PFSK-1 (cell line): ENCODE data around the gene DCC.

Source experiments
- FOXP2 ChIP-seq: optimal IDR thresholded peaks from 2 replicates; pipeline ENCODE3; 2011; ENCODE audit warnings: borderline replicate concordance, control low read depth, inconsistent platforms; ENCODE audit not compliant: insufficient read depth; ENCODE audit errors: extremely low read length, extremely low read depth
- POLR2AphosphoS5 ChIP-seq: IDR thresholded peaks from 2 replicates; pipeline ENCODE4 v1.6.1; 2012; ENCODE audit warnings: low read depth, mild to moderate bottlenecking, control low read depth, low read length, moderate library complexity
- SIN3A ChIP-seq: IDR thresholded peaks from 2 replicates; pipeline ENCODE4 v1.6.1; 2012; ENCODE audit warnings: mild to moderate bottlenecking, low read length, moderate library complexity, borderline replicate concordance; ENCODE audit not compliant: insufficient read depth
- TAF1 ChIP-seq: IDR thresholded peaks from 2 replicates; pipeline ENCODE4 v1.6.1; 2012; ENCODE audit warnings: low read length, control low read depth, borderline replicate concordance; ENCODE audit not compliant: insufficient read depth
- TF ChIP-seq, protein P1 (sequence below), 2 experiments: IDR thresholded peaks; 2 replicates each; pipeline versions ENCODE4 v1.6.1 to v1.8.0; 2011 to 2012; ENCODE audit warnings: low read depth in 2 of 2, low read length in 2 of 2, control low read depth in 1 of 2, inconsistent platforms in 1 of 2, mild to moderate bottlenecking in 1 of 2, moderate library complexity in 1 of 2; ENCODE audit not compliant: insufficient read depth in 1 of 2

DCC gene

DNA sequence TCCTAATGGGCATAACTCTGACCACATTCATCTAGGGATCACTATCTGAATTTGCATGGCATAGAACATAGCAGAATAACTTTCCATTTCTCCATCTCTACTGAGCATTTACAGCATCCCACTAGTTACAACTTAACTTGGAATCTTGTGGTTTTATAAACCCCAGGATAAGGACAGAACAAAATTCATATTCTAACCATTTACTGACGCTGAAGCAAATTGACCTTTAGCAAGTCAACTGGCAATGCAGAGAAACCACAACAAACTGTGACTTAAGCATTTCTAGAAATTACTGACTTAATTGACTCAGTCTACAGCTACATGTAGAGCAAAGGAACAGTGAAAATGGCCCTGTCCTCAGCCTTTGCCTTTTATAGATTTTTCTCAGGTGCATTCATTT is 61.2 kb downstream of the DCC start:
- TF ChIP-seq TAF1 (no peak), FOXP2 (no peak), SIN3A (no peak), POLR2AphosphoS5 (no peak)
- TF ChIP-seq, protein P1, sequence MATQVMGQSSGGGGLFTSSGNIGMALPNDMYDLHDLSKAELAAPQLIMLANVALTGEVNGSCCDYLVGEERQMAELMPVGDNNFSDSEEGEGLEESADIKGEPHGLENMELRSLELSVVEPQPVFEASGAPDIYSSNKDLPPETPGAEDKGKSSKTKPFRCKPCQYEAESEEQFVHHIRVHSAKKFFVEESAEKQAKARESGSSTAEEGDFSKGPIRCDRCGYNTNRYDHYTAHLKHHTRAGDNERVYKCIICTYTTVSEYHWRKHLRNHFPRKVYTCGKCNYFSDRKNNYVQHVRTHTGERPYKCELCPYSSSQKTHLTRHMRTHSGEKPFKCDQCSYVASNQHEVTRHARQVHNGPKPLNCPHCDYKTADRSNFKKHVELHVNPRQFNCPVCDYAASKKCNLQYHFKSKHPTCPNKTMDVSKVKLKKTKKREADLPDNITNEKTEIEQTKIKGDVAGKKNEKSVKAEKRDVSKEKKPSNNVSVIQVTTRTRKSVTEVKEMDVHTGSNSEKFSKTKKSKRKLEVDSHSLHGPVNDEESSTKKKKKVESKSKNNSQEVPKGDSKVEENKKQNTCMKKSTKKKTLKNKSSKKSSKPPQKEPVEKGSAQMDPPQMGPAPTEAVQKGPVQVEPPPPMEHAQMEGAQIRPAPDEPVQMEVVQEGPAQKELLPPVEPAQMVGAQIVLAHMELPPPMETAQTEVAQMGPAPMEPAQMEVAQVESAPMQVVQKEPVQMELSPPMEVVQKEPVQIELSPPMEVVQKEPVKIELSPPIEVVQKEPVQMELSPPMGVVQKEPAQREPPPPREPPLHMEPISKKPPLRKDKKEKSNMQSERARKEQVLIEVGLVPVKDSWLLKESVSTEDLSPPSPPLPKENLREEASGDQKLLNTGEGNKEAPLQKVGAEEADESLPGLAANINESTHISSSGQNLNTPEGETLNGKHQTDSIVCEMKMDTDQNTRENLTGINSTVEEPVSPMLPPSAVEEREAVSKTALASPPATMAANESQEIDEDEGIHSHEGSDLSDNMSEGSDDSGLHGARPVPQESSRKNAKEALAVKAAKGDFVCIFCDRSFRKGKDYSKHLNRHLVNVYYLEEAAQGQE (IDR thresholded peaks at IDR 0.05; ENCODE audit: insufficient read depth in 1 of 2, low read depth in 2 of 2, low read length in 2 of 2): no peak

DNA sequence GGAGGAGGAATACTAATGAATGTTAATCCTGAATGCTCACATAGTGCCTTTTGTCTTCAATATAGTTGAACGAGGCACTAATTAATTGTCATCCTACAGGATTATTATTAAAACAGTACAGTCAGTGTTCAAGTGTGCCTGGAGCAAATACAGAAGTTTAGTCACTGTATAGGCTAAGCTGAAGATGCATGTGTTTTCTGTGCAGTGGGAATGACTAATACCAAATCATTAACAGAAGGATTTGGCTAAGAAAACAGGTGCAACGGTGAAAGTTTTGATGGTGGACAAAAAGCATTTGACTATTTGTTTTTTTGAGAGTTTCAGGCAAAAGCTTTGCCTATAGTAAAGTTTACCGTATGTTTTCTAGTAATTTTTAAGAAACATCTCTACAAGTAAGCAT is 62.8 kb downstream of the DCC start:
- TF ChIP-seq, protein P1 (IDR thresholded peaks at IDR 0.05; ENCODE audit: insufficient read depth in 1 of 2, low read depth in 2 of 2, low read length in 2 of 2): no peak
- TF ChIP-seq SIN3A: no peak
- TF ChIP-seq POLR2AphosphoS5: no peak
- TF ChIP-seq TAF1: no peak
- TF ChIP-seq FOXP2: no peak

DNA sequence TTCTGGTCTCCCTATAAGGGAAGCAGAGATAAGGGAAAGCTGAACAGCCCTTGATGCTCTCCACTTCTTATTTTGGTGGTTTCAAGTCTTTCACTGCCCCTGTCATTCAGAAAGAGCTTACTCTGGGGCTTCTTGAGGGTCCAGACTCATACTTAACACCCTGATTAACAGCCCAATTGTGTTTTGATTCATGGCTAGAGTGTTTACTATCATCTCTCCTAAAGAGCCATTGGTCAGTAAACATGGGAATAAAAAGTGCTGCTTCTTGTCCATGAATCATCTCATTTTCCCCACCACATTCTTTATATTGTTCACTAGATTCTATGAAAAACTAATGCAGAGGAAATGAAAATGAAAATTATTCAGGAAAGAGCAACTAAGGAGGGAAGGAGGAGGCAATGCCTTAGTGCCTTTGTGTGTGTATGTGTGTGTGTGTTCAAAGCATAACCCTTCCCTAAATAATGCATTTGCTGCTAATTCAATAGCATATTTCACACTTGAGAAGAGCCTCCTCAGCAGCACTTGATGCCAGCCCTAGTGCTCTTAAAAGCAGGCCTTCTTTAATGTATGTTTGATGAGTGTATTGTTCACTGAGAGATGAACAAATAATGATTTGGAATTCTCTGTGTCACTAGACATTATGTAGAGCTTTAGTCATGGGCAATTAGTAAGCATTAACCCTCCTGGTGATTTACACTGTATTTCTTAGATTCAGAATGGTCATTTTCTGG is 63.5 kb downstream of the DCC start:
- no peak for TF ChIP-seq TAF1
- TF ChIP-seq POLR2AphosphoS5: no peak
- no peak for TF ChIP-seq FOXP2
- TF ChIP-seq, protein P1 (IDR thresholded peaks at IDR 0.05; ENCODE audit: insufficient read depth in 1 of 2, low read depth in 2 of 2, low read length in 2 of 2): no peak
- TF ChIP-seq SIN3A: no peak

DNA sequence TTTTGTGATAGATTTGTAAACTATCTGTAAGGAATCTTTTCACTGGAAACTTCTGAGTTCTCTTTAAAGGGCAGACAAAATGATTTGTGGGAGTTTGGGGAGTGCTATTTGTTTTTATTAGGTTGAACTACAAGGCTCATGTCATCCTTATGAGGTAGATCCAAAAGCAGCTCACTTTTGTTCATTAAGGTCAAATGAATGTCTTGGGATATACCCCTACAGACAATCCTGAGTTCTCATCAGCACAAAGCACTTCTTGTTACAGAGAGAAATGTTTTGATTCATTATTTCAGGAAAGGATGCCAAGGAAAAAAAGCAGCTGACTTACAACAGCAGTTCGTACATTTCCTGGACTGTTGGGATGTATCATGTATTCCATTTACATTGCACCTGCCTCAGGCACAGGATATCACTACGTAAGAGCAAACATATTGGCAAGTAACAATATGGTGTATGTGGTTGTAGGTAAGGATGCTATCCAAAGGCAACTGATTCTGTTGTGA is 68.9 kb downstream of the DCC start:
- TF ChIP-seq TAF1: no peak
- TF ChIP-seq POLR2AphosphoS5: no peak
- TF ChIP-seq, protein P1 (IDR thresholded peaks at IDR 0.05; ENCODE audit: insufficient read depth in 1 of 2, low read depth in 2 of 2, low read length in 2 of 2): no peak
- no peak for TF ChIP-seq FOXP2
- no peak for TF ChIP-seq SIN3A
